Astrocyte (in vitro differentiated cells and primary cell): ENCODE data around the gene NOS1AP.

Source experiments
- EZH2 ChIP-seq: IDR thresholded peaks from 2 replicates; pipeline ENCODE4 v1.6.1; 2012; ENCODE audit warnings: mild to moderate bottlenecking, low read length, inconsistent platforms; ENCODE audit not compliant: insufficient read depth
- TF ChIP-seq, protein P1 (sequence below): IDR thresholded peaks from 2 replicates; pipeline ENCODE4 v1.5.1; 2011; ENCODE audit warnings: low read depth, mild to moderate bottlenecking, inconsistent platforms, low read length, moderate library complexity; ENCODE audit not compliant: insufficient read depth

DNA sequence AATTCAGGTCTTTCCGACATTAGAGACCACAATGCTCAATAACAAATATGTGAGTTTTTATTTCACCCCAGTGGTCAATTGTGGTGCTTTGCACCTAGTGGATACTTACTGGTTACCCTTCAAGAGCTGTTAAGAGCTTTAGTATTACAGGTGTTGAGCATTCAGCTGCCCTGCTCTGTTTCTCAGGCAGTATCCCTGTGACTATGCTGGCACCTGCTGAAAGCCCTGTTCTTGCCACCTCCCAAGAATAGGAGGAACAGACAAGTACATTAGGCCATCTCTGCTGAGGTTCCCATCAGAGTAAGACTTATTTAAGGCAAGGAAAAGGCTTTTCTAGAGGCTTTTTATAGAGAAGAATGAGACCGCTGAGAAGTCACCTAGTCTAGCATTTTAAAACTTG lies 60.8 kb downstream of the NOS1AP start:
- TF ChIP-seq, protein P1, sequence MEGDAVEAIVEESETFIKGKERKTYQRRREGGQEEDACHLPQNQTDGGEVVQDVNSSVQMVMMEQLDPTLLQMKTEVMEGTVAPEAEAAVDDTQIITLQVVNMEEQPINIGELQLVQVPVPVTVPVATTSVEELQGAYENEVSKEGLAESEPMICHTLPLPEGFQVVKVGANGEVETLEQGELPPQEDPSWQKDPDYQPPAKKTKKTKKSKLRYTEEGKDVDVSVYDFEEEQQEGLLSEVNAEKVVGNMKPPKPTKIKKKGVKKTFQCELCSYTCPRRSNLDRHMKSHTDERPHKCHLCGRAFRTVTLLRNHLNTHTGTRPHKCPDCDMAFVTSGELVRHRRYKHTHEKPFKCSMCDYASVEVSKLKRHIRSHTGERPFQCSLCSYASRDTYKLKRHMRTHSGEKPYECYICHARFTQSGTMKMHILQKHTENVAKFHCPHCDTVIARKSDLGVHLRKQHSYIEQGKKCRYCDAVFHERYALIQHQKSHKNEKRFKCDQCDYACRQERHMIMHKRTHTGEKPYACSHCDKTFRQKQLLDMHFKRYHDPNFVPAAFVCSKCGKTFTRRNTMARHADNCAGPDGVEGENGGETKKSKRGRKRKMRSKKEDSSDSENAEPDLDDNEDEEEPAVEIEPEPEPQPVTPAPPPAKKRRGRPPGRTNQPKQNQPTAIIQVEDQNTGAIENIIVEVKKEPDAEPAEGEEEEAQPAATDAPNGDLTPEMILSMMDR: no peak
- TF ChIP-seq EZH2: no peak
